H1 (cell line): ENCODE data around the gene MEIOB. TPM values are rescaled to one million over a fixed set of nuclear protein-coding genes. Genes with fewer than 3 reads are reported as not detected.

Source experiments
- CBX8 ChIP-seq: fragments of 300-800, 300-1000 bp; sonication (generic); IDR thresholded peaks from 2 replicates; pipeline ENCODE4 v1.7.1; 2016; ENCODE audit warnings: low read depth, low read length, borderline replicate concordance
- NANOG ChIP-seq: IDR thresholded peaks from 2 replicates; pipeline ENCODE4 v1.6.1; 2011; ENCODE audit warnings: low read length, low read depth, mild to moderate bottlenecking, inconsistent platforms; ENCODE audit not compliant: insufficient read depth, poor library complexity, severe bottlenecking
- RXRA ChIP-seq: IDR thresholded peaks from 2 replicates; pipeline ENCODE4 v1.6.1; 2011; ENCODE audit warnings: low read depth, mild to moderate bottlenecking, low read length, moderate library complexity; ENCODE audit not compliant: insufficient read depth
- SIN3A ChIP-seq, 2 experiments: IDR thresholded peaks in 1 of 2; conservative IDR thresholded peaks in 1 of 2; 2 replicates each; pipeline ENCODE4 v1.6.1; 2011 to 2012; ENCODE audit warnings: low read length in 2 of 2, improper control_type of control experiment in 1 of 2, low read depth in 1 of 2, mild to moderate bottlenecking in 1 of 2
- polyA plus RNA-seq, 7 experiments: library from polyadenylated mRNA; depleted of rRNA in 3 of 7; stranded (reverse) in 5 of 7; unstranded in 2 of 7; fragments of >200 nt in 5 of 7; fragments of 200-250 nt in 2 of 7; gene quantifications; 1 replicate in 5 of 7; 2 replicates in 1 of 7; 4 replicates in 1 of 7; pipeline versions ENCODE4 v1.2.1 to v1.2.3, GENCODE V29; 2011 to 2013; ENCODE audit warnings: missing spikeins in 2 of 7, mixed read lengths in 2 of 7
- total RNA-seq: library from RNA; stranded (reverse); fragmentation: NEBNext Ultra II Directional; extraction: Animal tissue kit (Norgen Biotek cat#: 25700); gene quantifications from 2 replicates; pipeline ENCODE4 v1.2.1, GENCODE V29; 2021

The MEIOB gene
- total and polyA plus RNA-seq, 2 of the 8 experiments (the other 6 are each of a cell fraction or from before 2014, with no cell fraction given) = 0.63 to 1.1 TPM

GRCh38 chr16:1845985-1846384, 26.0 kb downstream of the MEIOB start (continued):
- no peak for TF ChIP-seq RXRA
- TF ChIP-seq SIN3A (conservative IDR thresholded peaks at IDR 0.05 in 1 of 2, IDR thresholded peaks at IDR 0.05 in 1 of 2; ENCODE audit: low read depth in 1 of 2, low read length in 2 of 2) = no peak
- no peak for TF ChIP-seq CBX8
- TF ChIP-seq NANOG = no peak
